HL-60 (cell line): ENCODE data around the gene KCTD13.

Experiments used
- DNase-seq, 2 experiments: peaks; one replicate each; pipeline ENCODE4 v3.0.0-alpha.2; 2010 to 2020; ENCODE audit warnings: low read depth in 1 of 2, low spot score in 1 of 2
- H3K27ac ChIP-seq: fragments of 250-450 bp; sonication (Bioruptor Pico); replicated peaks from 2 replicates; pipeline ENCODE4 v1.5.1; 2020; ENCODE audit warnings: mild to moderate bottlenecking, moderate library complexity
- H3K27me3 ChIP-seq: fragments of 250-450 bp; sonication (Bioruptor Pico); 2 replicates; pipeline ENCODE4 v1.5.1; 2021; ENCODE audit warnings: mild to moderate bottlenecking, moderate library complexity; ENCODE audit not compliant: insufficient read depth, poor library complexity, severe bottlenecking
- H3K4me3 ChIP-seq: replicated peaks from 2 replicates; pipeline ENCODE4 v1.5.1; 2011; ENCODE audit warnings: mild to moderate bottlenecking, control low read depth, low read length; ENCODE audit not compliant: insufficient read depth
- CTCF ChIP-seq: IDR thresholded peaks from one replicate; pipeline ENCODE4 v1.5.1; 2011; ENCODE audit warnings: low read length, control low read depth, inconsistent platforms; ENCODE audit not compliant: insufficient read depth
- GABPA ChIP-seq: IDR thresholded peaks from 2 replicates; pipeline ENCODE4 v1.6.1; 2012; ENCODE audit warnings: low read depth
- POLR2AphosphoS5 ChIP-seq: IDR thresholded peaks from 2 replicates; pipeline ENCODE4 v1.6.1; 2012; ENCODE audit warnings: low read depth
- REST ChIP-seq: IDR thresholded peaks from 2 replicates; pipeline ENCODE4 v1.6.1; 2012; ENCODE audit warnings: low read depth; ENCODE audit not compliant: insufficient replicate concordance
- SPI1 ChIP-seq: IDR thresholded peaks from 2 replicates; pipeline ENCODE4 v1.6.1; 2012; ENCODE audit warnings: low read depth, mild to moderate bottlenecking, borderline replicate concordance

KCTD13 gene

DNA sequence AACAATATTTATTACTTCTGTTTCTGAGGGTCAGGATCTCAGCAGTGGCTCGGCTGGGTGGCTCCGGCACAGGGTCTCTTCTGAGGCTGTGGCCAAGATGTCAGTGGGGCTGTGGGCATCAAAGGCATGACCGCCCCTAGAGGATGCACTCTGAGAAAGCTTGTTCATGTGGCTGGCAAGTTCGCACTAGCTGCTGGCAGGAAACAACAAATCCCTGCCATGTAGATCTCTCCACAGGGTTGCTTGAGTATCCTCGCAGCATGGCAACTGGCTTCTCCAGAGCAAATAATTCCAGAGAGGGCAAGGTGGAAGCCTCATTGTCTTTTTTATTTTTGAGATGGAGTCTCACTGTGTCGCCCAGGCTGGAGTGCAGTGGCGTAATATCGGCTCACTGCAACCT lies 12.5 kb downstream of the KCTD13 start:
- TF ChIP-seq SPI1 (no peak), POLR2AphosphoS5 (no peak), CTCF (no peak), GABPA (no peak), REST (no peak)
- no peaks in the 10 kb centered on the region for H3K27me3 ChIP-seq
- H3K4me3 ChIP-seq: no peak overlapping the region
- no peak for DNase-seq
- H3K27ac ChIP-seq: no peak overlapping the region

- H3K4me3 ChIP-seq: no peak overlapping the region
- TF ChIP-seq CTCF (no peak), POLR2AphosphoS5 (no peak), REST (no peak), GABPA (no peak), SPI1 (no peak)
- no peak for DNase-seq
- no peak overlapping the region for H3K27ac ChIP-seq
- no peaks in the 10 kb centered on the region for H3K27me3 ChIP-seq
Observed at GRCh38 chr16:29912087-29912486, 13.9 kb downstream of the KCTD13 start.

GRCh38 chr16:29911676-29912010 lies 14.4 kb downstream of the KCTD13 start:
- TF ChIP-seq CTCF (no peak), SPI1 (no peak), GABPA (no peak), POLR2AphosphoS5 (no peak), REST (no peak)
- Histone ChIP-seq H3K27me3 (no peaks in the 10 kb centered on the region), H3K4me3 (no peak overlapping the region), H3K27ac (no peak overlapping the region)
- DNase-seq: no peak
